Activated B cell treated with CpG ODN at 0.5 μM for 24 hours (primary cell): ENCODE results near the gene PURA. TPM values are rescaled to one million over a fixed set of nuclear protein-coding genes. Genes with fewer than 3 reads are reported as not detected.

ENCODE experiments used
- ATAC-seq: fragments of 200-7000 bp; cut with Tn5 transposase; one replicate; pipeline ENCODE4 v1.10.0; 2021; ENCODE audit warnings: low read depth, mild to moderate bottlenecking, moderate library complexity
- CTCF ChIA-PET: fragments of 350-600 bp; sonication (Branson Sonifier 250); formaldehyde crosslinking; loops from one replicate; lab custom pipeline; 2021; ENCODE audit warnings: antibody characterized with exemption; lab: Charles Lee
- POLR2A ChIA-PET: fragments of 350-600 bp; sonication (Branson Sonifier 250); formaldehyde crosslinking; loops from one replicate; lab custom pipeline; 2021; ENCODE audit warnings: antibody characterized with exemption; lab: Charles Lee
- DNase-seq: peaks from one replicate; pipeline ENCODE4 v3.0.0; 2022
- H3K27ac Mint-ChIP-seq: one replicate; pipeline ENCODE4 v1.8.0; 2020; ENCODE audit warnings: mixed read lengths
- H3K27me3 Mint-ChIP-seq: one replicate; pipeline ENCODE4 v1.8.0; 2021; ENCODE audit warnings: mixed read lengths
- H3K36me3 Mint-ChIP-seq: one replicate; pipeline ENCODE4 v1.8.0; 2021; ENCODE audit warnings: low read depth, mixed read lengths
- H3K4me1 Mint-ChIP-seq: one replicate; pipeline ENCODE4 v1.8.0; 2021; ENCODE audit warnings: mixed read lengths
- H3K4me3 Mint-ChIP-seq: one replicate; pipeline ENCODE4 v1.8.0; 2020; ENCODE audit warnings: mild to moderate bottlenecking, mixed read lengths
- H3K9me3 Mint-ChIP-seq: one replicate; pipeline ENCODE4 v1.8.0; 2020; ENCODE audit warnings: mixed read lengths
- intact Hi-C: fragments of 100-400 bp; cut with micrococcal nuclease; formaldehyde crosslinking; loops from one replicate; pipeline ENCODE4 v1.15.1; 2024
- total RNA-seq: library from RNA; stranded (reverse); gene quantifications from 2 replicates; pipeline ENCODE4 v1.2.3, GENCODE V29; 2022
- TF ChIP-seq, protein P1 (sequence below): fragments of 200-600 bp; IDR thresholded peaks from one replicate; pipeline ENCODE4 v1.8.0; 2022; ENCODE audit warnings: antibody characterized with exemption, mild to moderate bottlenecking

Gene PURA
- total RNA-seq, 1 donor from 2014 or later = 14.9 TPM

DNA sequence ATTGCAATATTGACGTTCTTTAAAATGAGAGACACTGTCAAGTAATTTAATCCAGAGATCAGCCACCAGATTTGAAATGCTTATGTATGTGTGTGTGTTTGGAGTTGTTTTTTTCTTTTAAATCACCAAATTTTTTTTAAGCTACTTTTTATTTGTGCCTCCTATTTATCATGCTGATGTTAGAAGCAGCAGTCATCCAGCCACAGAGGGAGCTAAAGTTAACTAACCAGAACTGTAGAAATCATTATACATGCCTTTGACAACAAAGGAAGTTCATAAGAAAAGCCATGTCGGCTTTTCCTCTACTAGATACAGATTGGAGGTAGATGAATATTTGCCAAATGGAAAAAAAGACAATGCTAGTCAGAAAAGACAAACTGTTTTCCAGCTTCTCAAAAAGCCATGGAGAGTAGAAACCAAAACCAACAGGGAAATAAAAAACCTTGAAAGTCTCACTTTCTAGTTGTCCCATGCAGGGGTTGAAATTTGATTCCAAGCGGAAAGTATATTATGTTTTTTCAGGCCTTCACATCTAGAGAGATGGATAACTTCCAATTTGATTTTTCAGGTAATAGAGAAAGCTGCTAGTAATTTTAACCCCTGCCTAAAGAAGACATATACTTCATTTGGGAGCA, 4.5 kb downstream of the PURA start:
- Mint-ChIP-seq H3K4me1 (peaks cover 41% of the 10 kb centered on the region), H3K27me3 (no peaks in the 10 kb centered on the region), H3K9me3 (no peaks in the 10 kb centered on the region), H3K36me3 (no peaks in the 10 kb centered on the region), H3K27ac (no peak overlapping the region), H3K4me3 (no peak overlapping the region)
- ATAC-seq (no peak), DNase-seq (no peak)
- TF ChIP-seq, protein P1, sequence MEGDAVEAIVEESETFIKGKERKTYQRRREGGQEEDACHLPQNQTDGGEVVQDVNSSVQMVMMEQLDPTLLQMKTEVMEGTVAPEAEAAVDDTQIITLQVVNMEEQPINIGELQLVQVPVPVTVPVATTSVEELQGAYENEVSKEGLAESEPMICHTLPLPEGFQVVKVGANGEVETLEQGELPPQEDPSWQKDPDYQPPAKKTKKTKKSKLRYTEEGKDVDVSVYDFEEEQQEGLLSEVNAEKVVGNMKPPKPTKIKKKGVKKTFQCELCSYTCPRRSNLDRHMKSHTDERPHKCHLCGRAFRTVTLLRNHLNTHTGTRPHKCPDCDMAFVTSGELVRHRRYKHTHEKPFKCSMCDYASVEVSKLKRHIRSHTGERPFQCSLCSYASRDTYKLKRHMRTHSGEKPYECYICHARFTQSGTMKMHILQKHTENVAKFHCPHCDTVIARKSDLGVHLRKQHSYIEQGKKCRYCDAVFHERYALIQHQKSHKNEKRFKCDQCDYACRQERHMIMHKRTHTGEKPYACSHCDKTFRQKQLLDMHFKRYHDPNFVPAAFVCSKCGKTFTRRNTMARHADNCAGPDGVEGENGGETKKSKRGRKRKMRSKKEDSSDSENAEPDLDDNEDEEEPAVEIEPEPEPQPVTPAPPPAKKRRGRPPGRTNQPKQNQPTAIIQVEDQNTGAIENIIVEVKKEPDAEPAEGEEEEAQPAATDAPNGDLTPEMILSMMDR = no peak
- ChIA-PET CTCF (interaction anchor here (1.0 kb wide), 2 partner anchors 11 to 13 kb away, joined by 3 read pairs; no protein-coding TSS in a partner anchor), POLR2A (interaction anchor here (0.6 to 1.2 kb wide), 4 partner anchors 9 to 430 kb away, joined by 3 to 16 read pairs (median 9); no protein-coding TSS in a partner anchor)
- intact Hi-C loops = loop anchor here (10.0 kb wide), 1 partner anchor 546 kb away; the partner anchor contains the start of gene WDR55

DNA sequence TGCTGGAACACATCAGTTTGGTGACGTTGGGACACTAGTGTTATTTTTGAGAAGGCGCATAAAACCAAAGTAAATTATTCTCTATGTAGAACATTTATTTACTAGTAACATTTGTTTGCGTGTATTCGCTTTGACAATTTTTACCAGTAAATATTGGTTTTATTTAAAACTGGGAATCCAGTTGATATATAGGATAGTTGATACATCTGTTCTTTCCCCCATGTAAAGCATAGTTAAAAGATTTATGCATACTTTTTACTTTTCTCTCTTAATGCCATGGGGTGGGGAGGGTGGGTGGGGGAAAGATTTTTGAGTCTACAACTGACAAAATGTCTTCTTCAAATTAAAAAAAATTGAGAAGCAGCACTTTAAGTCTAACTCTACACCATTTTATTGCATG, 11.7 kb downstream of the PURA start, which contains the start of gene IGIP:
TSS of gene IGIP (plus strand) at position 301 of the 400 bp plus-strand sequence. CDS start 2,540 bp downstream, outside the sequence.
- Mint-ChIP-seq H3K9me3 (no peaks in the 10 kb centered on the region), H3K27me3 (no peaks in the 10 kb centered on the region), H3K4me3 (no peak within 1 kb of the TSS), H3K36me3 (no peaks in the 10 kb centered on the region), H3K27ac (no peak within 1 kb of the TSS), H3K4me1 (peaks cover 6% of the 10 kb centered on the region)
- ATAC-seq (no peak), DNase-seq (no peak)
- intact Hi-C loops = no loop called here
- CTCF ChIA-PET = interaction anchor here (0.9 kb wide), 2 partner anchors 13 to 14 kb away, joined by 3 read pairs; no protein-coding TSS in a partner anchor
- TF ChIP-seq, protein P1 = no peak
- POLR2A ChIA-PET = interaction anchor here (1.0 kb wide), 1 partner anchor 18 kb away, joined by 3 read pairs; no protein-coding TSS in a partner anchor

DNA sequence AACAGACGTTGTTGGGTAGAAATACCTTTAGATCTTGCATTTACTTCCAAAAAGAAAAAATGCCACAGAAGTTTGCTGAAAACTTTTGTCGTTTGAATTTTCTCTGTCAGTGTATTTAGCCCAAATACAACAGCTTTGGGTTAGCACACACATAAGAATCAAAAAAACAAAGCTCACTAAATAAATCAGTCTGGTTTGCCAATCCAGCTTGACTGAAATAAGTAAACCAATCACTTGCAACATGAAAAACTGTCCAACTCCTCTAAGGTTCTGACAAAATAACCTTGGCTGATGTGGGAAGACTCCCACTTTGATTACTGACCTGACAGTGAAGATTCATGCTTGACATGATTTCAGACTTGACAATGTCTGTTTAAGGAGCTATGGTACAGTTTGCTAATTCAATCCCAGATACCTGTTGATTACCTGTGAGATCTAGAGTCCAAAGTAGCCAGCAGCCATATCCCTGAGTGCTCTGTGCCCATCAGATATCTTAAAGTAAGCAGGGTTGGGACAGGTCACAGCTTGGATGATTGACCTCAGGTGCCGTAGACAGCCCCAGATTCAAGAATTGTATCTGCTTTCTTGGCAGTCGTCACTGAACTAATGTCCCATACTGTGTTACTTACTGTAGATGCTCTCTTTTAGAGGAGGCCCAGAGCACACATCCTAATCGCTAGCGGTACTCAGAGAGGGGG, 12.6 kb downstream of the PURA start:
- TF ChIP-seq, protein P1 = no peak
- POLR2A ChIA-PET = no interaction called here
- H3K9me3 Mint-ChIP-seq = no peaks in the 10 kb centered on the region
- no peaks in the 10 kb centered on the region for H3K27me3 Mint-ChIP-seq
- no peak overlapping the region for H3K4me3 Mint-ChIP-seq
- ATAC-seq (no peak), DNase-seq (no peak)
- no peak overlapping the region for H3K27ac Mint-ChIP-seq
- CTCF ChIA-PET = interaction anchor here (0.5 to 0.9 kb wide), 2 partner anchors 10 to 13 kb away, joined by 3 read pairs; no protein-coding TSS in a partner anchor
- no peaks in the 10 kb centered on the region for H3K36me3 Mint-ChIP-seq
- intact Hi-C loops = no loop called here
- H3K4me1 Mint-ChIP-seq = peaks cover 12% of the 10 kb centered on the region

DNA sequence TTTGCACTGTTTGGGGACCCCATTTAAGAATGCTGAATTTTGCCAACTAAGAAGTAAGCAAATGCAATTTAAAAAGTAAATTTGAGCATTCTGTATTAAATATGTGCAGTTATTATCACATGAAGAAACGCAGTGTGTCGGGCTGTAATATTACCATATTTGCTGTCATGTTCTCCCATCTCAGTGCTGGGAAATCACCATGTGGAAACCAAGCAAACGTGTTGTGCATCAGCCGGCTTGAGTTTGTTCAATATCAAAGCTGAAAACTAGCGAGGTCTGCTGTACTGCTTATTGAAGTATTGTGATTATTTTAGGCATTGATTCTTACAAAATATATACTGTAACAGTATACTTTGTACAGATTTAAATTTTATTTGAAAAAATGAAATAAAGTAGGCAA, 14.5 kb downstream of the PURA start:
- H3K27ac Mint-ChIP-seq = no peak overlapping the region
- no peaks in the 10 kb centered on the region for H3K36me3 Mint-ChIP-seq
- no peak for DNase-seq
- no peaks in the 10 kb centered on the region for H3K9me3 Mint-ChIP-seq
- ChIA-PET POLR2A (no interaction called here), CTCF (interaction anchor here (0.8 kb wide), 1 partner anchor 16 kb away, joined by 3 read pairs; no protein-coding TSS in a partner anchor)
- peaks cover 19% of the 10 kb centered on the region for H3K4me1 Mint-ChIP-seq
- TF ChIP-seq, protein P1 = no peak
- no peak overlapping the region for H3K4me3 Mint-ChIP-seq
- intact Hi-C loops = no loop called here
- H3K27me3 Mint-ChIP-seq = no peaks in the 10 kb centered on the region
- ATAC-seq = no peak
